OCI-LY1 (cell line): ENCODE results near the gene SCRN1.

Source experiments
- H2AFZ ChIP-seq: fragments of 200-600 bp; sonication (generic), shearing (Covaris generic); 2 replicates; pipeline ENCODE4 v1.6.0; 2014; ENCODE audit warnings: antibody characterized with exemption, mild to moderate bottlenecking, low read length
- H3F3A ChIP-seq: fragments of 200-600 bp; sonication (generic), shearing (Covaris generic); 2 replicates; pipeline ENCODE4 v1.6.0; 2014; ENCODE audit warnings: mild to moderate bottlenecking, antibody characterized with exemption, low read length, moderate library complexity; ENCODE audit not compliant: insufficient read depth
- H3K27ac ChIP-seq: fragments of 200-600 bp; sonication (generic); 2 replicates; pipeline ENCODE4 v1.5.1; 2014; ENCODE audit warnings: low read length, mixed run types, mild to moderate bottlenecking, low read depth; ENCODE audit not compliant: poor library complexity, severe bottlenecking
- H3K27me3 ChIP-seq: fragments of 200-600 bp; sonication (generic); 2 replicates; pipeline ENCODE4 v1.6.0; 2014; ENCODE audit warnings: antibody characterized with exemption, mild to moderate bottlenecking, low read length, moderate library complexity; ENCODE audit not compliant: insufficient read depth
- H3K36me3 ChIP-seq: fragments of 200-600 bp; sonication (generic); 2 replicates; pipeline ENCODE4 v1.6.1; 2014; ENCODE audit warnings: mild to moderate bottlenecking, antibody characterized with exemption, low read length, moderate library complexity, mixed read lengths; ENCODE audit not compliant: insufficient read depth
- H3K4me1 ChIP-seq: fragments of 200-600 bp; sonication (generic); 2 replicates; pipeline ENCODE4 v1.5.1; 2014; ENCODE audit warnings: mild to moderate bottlenecking, low read length, moderate library complexity; ENCODE audit not compliant: insufficient read depth, severe bottlenecking
- H3K4me2 ChIP-seq: fragments of 200-600 bp; sonication (generic), shearing (Covaris generic); 2 replicates; pipeline ENCODE4 v1.6.1; 2014; ENCODE audit warnings: low read length
- H3K4me3 ChIP-seq: fragments of 200-600 bp; sonication (generic); 2 replicates; pipeline ENCODE4 v1.5.1; 2014; ENCODE audit warnings: low read length, low read depth, mild to moderate bottlenecking, mixed read lengths; ENCODE audit not compliant: poor library complexity, severe bottlenecking
- H3K79me2 ChIP-seq: fragments of 200-600 bp; shearing (Covaris generic); 2 replicates; pipeline ENCODE4 v1.6.1; 2016; ENCODE audit warnings: mixed run types, low read length, mixed read lengths; ENCODE audit not compliant: insufficient read depth
- H3K9ac ChIP-seq: fragments of 200-600 bp; sonication (generic), shearing (Covaris generic); 2 replicates; pipeline ENCODE4 v1.6.1; 2014; ENCODE audit warnings: mild to moderate bottlenecking, low read length, mixed read lengths
- H3K9me2 ChIP-seq: fragments of 200-600 bp; sonication (generic), shearing (Covaris generic); 2 replicates; pipeline ENCODE4 v1.6.1; 2014; ENCODE audit warnings: low read depth, mild to moderate bottlenecking, low read length, mixed read lengths
- H3K9me3 ChIP-seq: fragments of 200-600 bp; shearing (Covaris generic); 2 replicates; pipeline ENCODE4 v1.6.1; 2014; ENCODE audit warnings: low read length, mixed read lengths
- H4K20me1 ChIP-seq: fragments of 200-600 bp; sonication (generic), shearing (Covaris generic); 2 replicates; pipeline ENCODE4 v1.6.0; 2016; ENCODE audit warnings: mild to moderate bottlenecking, low read length; ENCODE audit not compliant: insufficient read depth
- CTCF ChIP-seq: fragments of 200-600 bp; sonication (generic), shearing (Covaris generic); IDR thresholded peaks from 2 replicates; pipeline ENCODE4 v1.5.1; 2017; ENCODE audit warnings: mild to moderate bottlenecking, antibody characterized with exemption, low read length, moderate library complexity, mixed read lengths
- EZH2 ChIP-seq: fragments of 200-600 bp; sonication (generic), shearing (Covaris generic); IDR thresholded peaks from 2 replicates; pipeline ENCODE4 v1.8.0; 2017; ENCODE audit warnings: borderline replicate concordance, mixed run types, mild to moderate bottlenecking, antibody characterized with exemption, low read length, moderate library complexity, mixed read lengths

SCRN1 gene

GRCh38 chr7:29989257-29989995 lies at the start of gene SCRN1:
SCRN1 (minus strand) TSS chr7:29989801; CDS start chr7:29969067, 20,734 bp downstream.
- H3K36me3 ChIP-seq: no peaks in the 10 kb centered on the region; the same call in 1 of the 2 replicates
- peaks cover 4% of the 10 kb centered on the region; the same call in 1 of the 2 replicates for H3K9me3 ChIP-seq
- no peaks in the 10 kb centered on the region for H4K20me1 ChIP-seq
- peak within 1 kb of the TSS; percentile 96 for H3K9ac ChIP-seq
- H3K79me2 ChIP-seq: peaks cover 21% of the 10 kb centered on the region
- no peaks in the 10 kb centered on the region for H3F3A ChIP-seq
- peak within 1 kb of the TSS; percentile 81 for H3K4me2 ChIP-seq
- peak within 1 kb of the TSS; percentile 80 for H2AFZ ChIP-seq
- H3K4me3 ChIP-seq: peak within 1 kb of the TSS; percentile 90
- no peaks in the 10 kb centered on the region for H3K9me2 ChIP-seq
- H3K27me3 ChIP-seq: no peaks in the 10 kb centered on the region
- TF ChIP-seq EZH2: no peak
- TF ChIP-seq CTCF: no peak
- H3K27ac ChIP-seq: peak within 1 kb of the TSS; percentile 87
- H3K4me1 ChIP-seq: peaks cover 42% of the 10 kb centered on the region

- TF ChIP-seq CTCF (no peak), EZH2 (no peak)
- H3K4me2 ChIP-seq: no peak overlapping the region
- no peaks in the 10 kb centered on the region for H3K9me3 ChIP-seq
- H3K27me3 ChIP-seq: no peaks in the 10 kb centered on the region
- no peaks in the 10 kb centered on the region for H4K20me1 ChIP-seq
- H3K4me3 ChIP-seq: no peak overlapping the region
- no peak overlapping the region for H2AFZ ChIP-seq
- H3K9ac ChIP-seq: no peak overlapping the region
- no peak overlapping the region for H3K27ac ChIP-seq
- no peaks in the 10 kb centered on the region for H3K79me2 ChIP-seq
- no peaks in the 10 kb centered on the region for H3K4me1 ChIP-seq
- H3K9me2 ChIP-seq: no peaks in the 10 kb centered on the region
- H3K36me3 ChIP-seq: 0 out of 2 replicates have a peak, but pooled peaks cover 3% of the 10 kb centered on the region
- H3F3A ChIP-seq: no peaks in the 10 kb centered on the region
Observed at GRCh38 chr7:30038196-30038980, 48.8 kb upstream of the SCRN1 start.

- no peaks in the 10 kb centered on the region for H3K9me3 ChIP-seq
- no peak overlapping the region for H2AFZ ChIP-seq
- no peak overlapping the region for H3K4me3 ChIP-seq
- H3K4me1 ChIP-seq: no peaks in the 10 kb centered on the region
- H3K27me3 ChIP-seq: no peaks in the 10 kb centered on the region
- no peaks in the 10 kb centered on the region for H3F3A ChIP-seq
- H3K27ac ChIP-seq: no peak overlapping the region
- H3K79me2 ChIP-seq: no peaks in the 10 kb centered on the region
- TF ChIP-seq CTCF (no peak), EZH2 (no peak)
- H3K4me2 ChIP-seq: no peak overlapping the region
- H3K9ac ChIP-seq: no peak overlapping the region
- H3K9me2 ChIP-seq: no peaks in the 10 kb centered on the region
- H3K36me3 ChIP-seq: 0 out of 2 replicates have a peak, but pooled peaks cover 3% of the 10 kb centered on the region
- no peaks in the 10 kb centered on the region for H4K20me1 ChIP-seq
Observed at GRCh38 chr7:30036220-30036619, 46.6 kb upstream of the SCRN1 start.
